HG03064 (cell line): Measurements from ENCODE around the gene PLA2G4D.

Experiments used
- ATAC-seq: cut with Tn5 transposase; IDR thresholded peaks from one replicate; pipeline ENCODE4 v1.9.1; 2021; ENCODE audit warnings: low read depth; ENCODE audit not compliant: unreplicated experiment

The PLA2G4D gene

GRCh38 chr15:42077689-42078088 lies 16.7 kb downstream of the PLA2G4D start:
- no peak for ATAC-seq

GRCh38 chr15:42073418-42073817 lies 20.9 kb downstream of the PLA2G4D start:
- ATAC-seq: no peak

DNA sequence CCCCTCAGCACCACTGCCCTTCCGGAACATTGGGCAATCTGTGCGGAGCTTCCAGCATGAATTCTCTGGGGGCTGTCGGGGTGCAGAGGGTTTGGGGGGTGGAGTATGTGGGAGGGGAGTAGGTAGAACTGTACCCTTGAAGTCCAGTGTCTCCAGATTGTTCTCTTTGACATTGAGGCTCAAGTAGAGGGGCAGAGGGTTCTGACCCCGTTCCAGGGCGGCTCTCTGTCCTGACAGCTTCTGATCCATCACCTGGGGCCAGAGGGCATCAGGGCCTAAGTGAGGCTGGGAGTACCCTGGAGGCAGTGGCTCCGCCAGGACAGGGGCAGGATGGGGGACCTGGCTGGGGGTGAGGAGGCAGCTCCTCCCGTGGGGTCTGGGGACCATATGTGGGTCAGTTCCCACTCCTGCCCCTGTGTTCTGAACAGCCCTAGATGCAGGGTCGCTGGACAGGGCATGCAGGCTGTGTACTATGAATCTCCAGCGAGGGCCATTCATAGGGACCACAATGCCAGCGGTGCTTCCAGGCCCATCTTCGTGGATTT lies 22.1 kb downstream of the PLA2G4D start:
- no peak for ATAC-seq

DNA sequence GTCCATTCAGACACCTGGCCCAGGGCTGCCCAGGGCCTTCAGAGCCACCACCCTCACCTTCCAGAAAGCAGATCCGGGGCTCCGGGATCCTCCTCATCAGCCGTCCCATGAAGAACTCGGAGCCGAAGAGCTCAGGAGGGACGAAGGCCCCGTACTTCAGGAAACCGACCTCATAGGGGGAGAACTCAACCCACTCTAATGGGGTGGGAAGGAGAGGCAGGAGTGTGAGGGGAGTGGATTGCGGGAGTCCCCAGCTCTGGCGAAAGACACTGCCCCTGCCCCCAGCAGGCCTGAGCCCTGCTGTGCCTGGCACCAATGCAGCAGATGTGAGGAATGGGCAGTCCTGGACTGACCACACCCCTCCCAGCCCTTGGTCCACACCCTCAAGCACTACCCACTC lies 22.6 kb downstream of the PLA2G4D start:
- ATAC-seq: no peak

- no peak for ATAC-seq
Measured at GRCh38 chr15:42070976-42071350, 23.4 kb downstream of the PLA2G4D start.

DNA sequence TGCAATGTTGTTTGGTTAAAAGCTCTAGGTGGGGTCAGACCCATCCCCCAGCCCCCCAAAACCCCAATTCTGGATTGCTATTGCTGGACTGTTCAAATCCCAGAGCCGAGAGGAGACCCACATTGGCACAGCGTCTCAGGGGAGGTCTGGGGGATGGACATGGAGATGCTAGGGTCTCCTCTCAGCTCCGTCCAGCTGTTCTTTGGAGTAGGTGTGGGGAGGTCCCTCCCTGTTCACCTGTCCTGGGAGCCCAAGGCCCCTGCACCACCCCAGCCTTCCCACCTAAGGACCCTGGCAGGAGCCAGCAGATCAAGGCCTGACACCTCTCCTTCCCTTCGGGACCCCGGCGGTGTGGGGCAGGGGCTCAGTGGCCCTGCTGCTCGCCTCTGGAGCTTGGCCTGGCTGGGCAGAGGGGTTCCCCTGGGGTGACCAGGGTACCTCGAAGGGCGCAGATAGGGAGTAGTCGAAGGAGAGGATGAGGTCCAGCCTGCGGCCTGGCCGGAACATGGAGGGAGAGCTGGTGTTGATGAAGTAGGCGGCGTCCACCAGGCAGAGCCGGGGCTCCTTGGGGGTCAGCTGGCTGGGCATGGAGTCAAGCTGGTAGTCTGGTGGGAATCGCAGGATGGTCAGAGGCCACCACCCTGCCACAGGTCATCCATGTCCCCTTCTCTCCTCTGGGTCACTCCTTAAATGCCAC lies 23.9 kb downstream of the PLA2G4D start:
- no peak for ATAC-seq

- no peak for ATAC-seq
Measured at GRCh38 chr15:42069496-42070278, 24.7 kb downstream of the PLA2G4D start.

DNA sequence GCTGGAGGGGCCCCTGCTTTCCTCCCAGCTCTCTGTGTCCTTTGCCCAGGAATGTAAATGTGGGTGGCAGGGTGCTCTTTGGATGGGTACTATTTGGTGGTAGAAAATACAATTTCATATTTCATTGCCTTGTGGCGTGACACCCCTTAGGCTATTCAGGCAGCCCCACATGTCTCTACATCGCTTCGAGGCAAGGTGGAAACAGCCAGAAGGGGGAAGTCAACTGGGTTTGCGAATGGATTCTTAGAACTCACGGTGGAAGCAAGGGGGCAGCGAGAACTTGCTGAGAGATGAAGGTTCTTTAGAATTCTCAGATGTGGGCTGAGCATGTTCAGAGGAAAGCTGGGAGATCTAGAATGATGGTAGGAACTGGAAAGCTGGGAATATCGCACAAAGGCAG lies 25.3 kb downstream of the PLA2G4D start:
- ATAC-seq: no peak

DNA sequence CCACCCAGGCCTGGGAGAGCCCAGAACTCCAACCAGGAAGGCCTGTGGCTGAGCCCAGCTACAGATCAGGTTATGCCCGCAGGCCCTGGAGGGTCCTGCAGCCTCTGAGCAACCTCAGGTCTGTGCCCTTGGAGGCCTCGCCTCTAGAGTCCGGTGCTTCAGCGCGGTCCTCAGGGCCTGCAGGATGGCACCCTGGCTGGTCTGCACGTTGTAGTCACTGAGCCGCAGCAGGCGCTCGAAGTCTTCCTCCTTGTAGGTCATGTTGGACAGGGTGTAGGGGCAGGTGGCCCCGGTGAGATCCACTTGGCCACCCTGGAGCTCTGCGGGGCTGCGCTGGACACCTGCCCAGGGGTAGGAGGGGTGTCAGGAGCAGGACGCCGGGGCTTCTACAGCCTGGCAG lies 25.8 kb downstream of the PLA2G4D start:
- ATAC-seq: no peak

- no peak for ATAC-seq
Measured at GRCh38 chr15:42066764-42067415, 27.5 kb downstream of the PLA2G4D start.

- ATAC-seq: no peak
Measured at GRCh38 chr15:42065468-42065867, 28.9 kb downstream of the PLA2G4D start.

- ATAC-seq: no peak
Measured at GRCh38 chr15:42065033-42065432, 29.3 kb downstream of the PLA2G4D start.

- ATAC-seq: no peak
Measured at GRCh38 chr15:42064271-42064670, 30.1 kb downstream of the PLA2G4D start.

- no peak for ATAC-seq
Measured at GRCh38 chr15:42063122-42063848, 31.1 kb downstream of the PLA2G4D start.

DNA sequence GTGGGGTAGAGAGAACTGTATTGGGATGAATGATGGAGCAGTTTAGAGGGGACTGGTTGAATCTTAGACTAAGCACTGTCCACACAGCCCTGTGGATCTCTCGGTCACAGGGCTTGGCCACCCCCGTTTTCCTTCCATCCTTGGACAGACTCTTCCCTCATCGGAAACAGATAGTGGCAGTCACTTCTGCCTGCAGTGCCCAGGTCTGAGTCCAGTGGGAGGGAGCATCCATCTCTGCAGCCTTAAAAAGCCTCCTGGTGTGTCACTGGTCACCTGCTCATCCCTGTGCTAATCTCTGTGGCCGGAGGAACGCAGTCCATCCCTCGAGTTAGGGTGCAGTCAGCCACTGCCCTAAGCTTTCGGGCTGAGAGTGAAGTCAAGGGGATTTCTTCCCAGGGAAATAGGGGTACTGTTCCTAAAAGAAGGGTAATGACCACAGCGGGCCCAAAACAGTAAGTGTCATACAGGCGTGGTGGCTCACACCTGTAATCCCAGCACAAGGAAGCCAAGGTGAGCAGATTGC lies 32.0 kb downstream of the PLA2G4D start:
- no peak for ATAC-seq

- ATAC-seq: no peak
Measured at GRCh38 chr15:42060797-42061196, 33.6 kb downstream of the PLA2G4D start.

DNA sequence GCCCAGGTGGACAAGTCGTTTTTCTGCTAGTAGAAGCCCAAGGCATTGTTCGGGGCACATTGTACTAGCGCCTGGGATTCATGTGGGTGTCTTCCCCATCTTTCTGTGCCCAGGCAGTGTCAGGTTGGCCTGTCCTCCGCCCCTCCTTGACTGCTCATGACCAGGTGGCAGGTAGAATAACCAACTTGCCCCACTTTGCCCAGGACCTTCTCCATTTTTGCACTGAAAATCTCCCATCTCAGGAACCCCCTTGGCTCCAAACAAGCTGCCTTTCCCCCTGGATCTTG lies 33.9 kb downstream of the PLA2G4D start:
- ATAC-seq: no peak

- ATAC-seq: no peak
Measured at GRCh38 chr15:42059661-42060476, 34.5 kb downstream of the PLA2G4D start.

- no peak for ATAC-seq
Measured at GRCh38 chr15:42058791-42059190, 35.6 kb downstream of the PLA2G4D start.
